ENCODE results near the gene AREL1.
"Not testable (repeated sequence)": the region's sequence is repeated elsewhere in the genome, so short reads cannot be mapped to it uniquely, and the experiment has no call there.

Gene AREL1, protein sequence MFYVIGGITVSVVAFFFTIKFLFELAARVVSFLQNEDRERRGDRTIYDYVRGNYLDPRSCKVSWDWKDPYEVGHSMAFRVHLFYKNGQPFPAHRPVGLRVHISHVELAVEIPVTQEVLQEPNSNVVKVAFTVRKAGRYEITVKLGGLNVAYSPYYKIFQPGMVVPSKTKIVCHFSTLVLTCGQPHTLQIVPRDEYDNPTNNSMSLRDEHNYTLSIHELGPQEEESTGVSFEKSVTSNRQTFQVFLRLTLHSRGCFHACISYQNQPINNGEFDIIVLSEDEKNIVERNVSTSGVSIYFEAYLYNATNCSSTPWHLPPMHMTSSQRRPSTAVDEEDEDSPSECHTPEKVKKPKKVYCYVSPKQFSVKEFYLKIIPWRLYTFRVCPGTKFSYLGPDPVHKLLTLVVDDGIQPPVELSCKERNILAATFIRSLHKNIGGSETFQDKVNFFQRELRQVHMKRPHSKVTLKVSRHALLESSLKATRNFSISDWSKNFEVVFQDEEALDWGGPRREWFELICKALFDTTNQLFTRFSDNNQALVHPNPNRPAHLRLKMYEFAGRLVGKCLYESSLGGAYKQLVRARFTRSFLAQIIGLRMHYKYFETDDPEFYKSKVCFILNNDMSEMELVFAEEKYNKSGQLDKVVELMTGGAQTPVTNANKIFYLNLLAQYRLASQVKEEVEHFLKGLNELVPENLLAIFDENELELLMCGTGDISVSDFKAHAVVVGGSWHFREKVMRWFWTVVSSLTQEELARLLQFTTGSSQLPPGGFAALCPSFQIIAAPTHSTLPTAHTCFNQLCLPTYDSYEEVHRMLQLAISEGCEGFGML

DNA sequence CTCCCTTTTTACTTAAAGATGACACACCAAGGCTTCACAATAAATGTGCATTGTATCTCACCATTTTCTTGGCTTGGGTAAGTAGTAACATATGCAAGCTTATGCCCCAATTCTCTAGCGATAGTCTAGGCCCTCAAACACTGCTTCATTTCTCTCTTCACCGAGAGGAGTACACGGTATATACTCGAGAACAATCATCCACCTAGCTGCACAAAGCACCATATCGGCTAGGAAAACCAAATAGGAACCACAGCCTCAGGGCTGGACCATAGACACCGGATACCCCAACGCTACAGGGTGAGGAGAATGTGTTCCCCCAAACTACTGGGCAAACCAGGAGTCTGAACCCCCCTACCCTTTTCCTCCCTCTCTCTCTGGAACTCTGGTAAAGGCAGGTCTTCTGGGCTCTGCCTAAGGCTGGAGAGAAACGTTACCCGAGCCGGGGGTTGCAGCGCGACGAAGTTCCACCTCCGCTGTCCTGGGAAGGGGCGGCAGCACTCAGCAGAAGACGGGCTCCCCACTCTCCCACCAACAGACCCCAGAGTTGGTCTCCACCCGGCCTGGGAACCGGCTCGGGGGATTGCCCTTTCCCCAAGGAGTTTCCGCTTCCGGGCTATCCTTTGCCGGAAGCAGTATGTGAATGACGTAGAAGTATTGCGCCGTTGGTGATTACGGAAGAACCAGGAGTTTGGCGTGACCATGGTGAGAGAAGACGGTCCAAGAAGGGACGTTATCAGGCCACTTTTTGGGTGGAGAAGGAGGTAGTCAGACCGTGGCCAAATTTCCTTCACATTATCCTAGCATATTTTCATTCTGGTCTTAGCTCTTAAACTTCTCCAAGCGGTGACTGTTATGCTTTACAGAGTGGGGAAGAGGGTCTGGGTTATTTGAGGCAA, at the start of gene AREL1, which contains the start of gene FCF1:
TSS of gene AREL1 (minus strand) at position 582 of the 896 bp plus-strand sequence. CDS start 27,465 bp downstream, outside the sequence.
TSS of gene FCF1 (plus strand) at position 646 of the 896 bp plus-strand sequence. CDS start at position 700, 54 bp downstream.
- peak; percentile 96 for DNase-seq (ENCODE audit: low spot score)

DNA sequence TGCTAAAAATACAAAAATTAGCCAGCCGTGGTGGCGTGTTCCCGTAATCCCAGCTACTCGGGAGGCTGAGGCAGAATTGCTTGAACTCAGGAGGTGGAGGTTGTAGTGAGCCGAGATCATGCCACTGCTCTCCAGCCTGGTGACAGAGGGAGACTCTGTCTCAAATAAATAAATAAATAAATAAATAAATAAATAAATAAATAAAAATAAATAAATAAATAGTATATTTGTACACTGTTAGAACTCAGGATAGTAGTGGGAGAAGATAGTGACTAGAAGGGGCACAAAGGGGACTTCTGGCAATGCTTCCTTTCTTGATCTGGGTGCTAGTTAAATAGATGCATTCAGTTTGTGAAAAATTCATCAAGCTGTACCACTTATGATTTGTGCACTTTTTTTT, 45.6 kb upstream of the AREL1 start:
- DNase-seq (ENCODE audit: low spot score): not testable (repeated sequence)

DNA sequence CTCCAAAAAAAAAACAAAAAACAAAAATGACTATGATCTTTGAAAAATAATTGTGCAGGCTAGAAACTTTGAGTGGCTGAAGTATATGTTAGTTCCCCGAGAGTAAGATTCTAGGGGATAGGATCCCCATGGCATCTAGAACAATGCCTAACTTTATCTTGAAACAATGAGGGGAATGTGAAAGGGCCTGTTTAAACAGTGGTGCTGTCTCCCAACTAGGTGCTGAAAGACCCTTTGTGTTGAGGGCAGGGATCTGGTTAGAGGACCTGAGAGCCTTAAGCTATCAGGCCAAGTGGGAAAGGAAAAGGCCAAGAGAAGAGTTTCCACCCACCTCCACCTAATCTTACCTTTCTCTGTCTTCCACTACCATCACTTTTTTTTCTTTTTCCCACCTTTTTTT, 43.4 kb upstream of the AREL1 start:
- DNase-seq (ENCODE audit: low spot score): no peak

DNA sequence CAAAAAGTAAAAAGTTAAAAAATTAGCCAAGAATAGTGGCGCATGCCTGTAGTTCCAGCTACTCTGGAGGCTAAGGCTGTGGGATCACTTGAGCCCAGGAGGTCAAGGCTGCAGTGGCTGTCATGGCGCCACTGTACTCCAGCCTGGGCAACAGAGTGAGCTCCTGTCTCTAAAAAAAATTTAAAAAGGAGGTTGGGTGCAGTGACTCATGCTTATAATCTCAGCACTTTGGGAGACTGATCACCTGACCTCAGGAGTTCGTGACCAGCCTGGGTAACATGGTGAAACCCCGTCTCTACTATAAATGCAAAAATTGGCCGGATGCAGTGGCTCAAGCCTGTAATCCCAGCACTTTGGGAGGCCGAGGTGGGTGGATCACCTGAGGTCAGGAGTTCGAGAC, 42.0 kb upstream of the AREL1 start:
- DNase-seq (ENCODE audit: low spot score): no peak

DNA sequence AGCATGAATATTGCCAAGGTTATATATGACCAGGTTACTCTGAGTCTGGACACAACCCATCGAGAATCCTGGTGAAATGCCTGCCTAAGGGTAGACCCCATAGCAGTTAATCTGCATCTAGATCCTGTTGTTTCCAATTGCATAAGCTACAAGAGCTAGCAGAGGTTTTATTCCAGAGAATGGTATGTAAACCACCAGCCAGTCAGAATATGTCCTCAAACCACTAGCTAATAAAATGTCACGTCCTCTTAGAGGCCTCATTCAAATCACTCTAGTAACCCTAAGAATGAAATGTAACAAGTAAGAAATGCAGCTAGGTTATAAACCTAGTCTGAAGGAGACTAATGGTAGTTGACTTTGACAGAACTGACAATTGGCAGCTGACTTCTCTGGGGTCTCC, 41.3 kb upstream of the AREL1 start:
- DNase-seq (ENCODE audit: low spot score): no peak

DNA sequence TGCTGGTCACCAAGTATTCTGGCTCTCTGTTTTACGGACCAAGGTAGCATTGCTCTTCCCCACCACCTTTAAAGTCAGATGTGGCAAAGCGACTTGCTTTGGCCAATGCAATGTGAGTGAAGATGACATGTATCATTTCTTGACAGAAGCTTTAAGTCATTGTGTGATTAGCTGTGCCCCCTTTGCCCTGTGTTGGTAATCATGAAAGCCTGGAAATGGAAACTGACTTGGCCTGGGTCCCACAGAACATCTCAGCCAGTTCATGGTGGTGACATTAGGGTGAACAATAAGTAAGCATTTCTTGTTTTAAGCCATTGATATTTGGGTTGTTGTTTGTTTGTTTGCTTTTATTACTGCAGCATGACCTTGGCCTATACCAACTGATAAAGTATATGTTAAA, 34.4 kb upstream of the AREL1 start:
- DNase-seq (ENCODE audit: low spot score): no peak

DNA sequence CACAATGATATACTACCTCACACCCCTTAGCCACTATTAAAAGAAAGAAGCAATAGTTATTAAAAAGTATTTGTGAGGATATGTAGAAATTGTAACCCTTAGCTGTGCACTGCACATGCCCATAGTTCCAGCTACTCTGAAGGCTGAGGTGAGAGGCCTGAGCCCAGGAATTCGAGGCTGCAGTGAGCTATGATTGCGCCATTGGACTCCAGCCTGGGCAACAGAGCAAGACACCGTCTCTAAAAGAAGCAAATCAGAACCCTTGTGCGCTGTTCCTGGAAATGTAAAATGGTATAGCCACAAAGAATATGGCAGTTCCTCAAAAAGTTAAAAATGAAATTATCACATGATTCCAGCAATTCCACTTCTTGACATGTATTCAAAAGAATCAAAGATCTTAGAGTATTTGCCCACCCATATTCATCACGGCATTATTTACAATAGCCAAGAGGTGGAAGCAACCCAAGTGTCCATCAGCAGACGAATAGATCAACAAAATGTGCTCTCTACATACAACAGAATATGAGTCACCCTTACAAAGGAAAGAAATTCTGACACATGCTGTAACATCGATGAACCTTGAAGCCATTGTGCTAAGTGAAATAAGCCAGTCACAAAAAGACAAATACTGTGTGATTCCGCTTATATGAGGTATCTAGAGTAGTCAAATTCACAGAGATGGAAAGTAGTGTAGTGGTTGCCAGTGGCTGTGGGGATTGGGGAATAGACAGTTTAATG, 26.6 kb upstream of the AREL1 start:
- DNase-seq (ENCODE audit: low spot score): no peak

DNA sequence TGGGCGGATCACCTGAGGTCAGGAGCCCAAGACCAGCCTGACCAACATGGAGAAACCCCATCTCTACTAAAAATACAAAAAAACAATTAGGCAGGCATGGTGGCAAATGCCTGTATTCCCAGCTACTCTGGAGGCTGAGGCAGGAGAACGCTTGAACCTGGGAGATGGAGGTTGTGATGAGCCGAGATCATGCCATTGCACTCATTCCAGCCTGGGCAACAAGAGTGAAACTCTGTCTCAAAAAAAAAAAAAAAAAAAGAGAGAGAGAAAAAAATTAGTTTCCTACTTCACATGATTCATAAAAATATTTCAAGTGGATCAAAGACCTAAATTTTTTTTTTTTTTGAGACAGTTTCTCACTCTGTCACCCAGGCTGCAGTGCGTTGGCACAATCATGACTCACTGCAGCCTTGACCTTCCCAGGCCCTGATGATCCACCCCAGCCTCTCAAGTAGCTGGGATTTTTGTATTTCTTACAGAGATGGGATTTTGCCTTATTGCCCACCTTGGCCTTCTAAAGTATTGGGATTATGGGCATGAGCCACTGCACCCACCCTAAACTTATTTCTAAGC, 25.0 kb upstream of the AREL1 start:
- DNase-seq (ENCODE audit: low spot score): no peak

DNA sequence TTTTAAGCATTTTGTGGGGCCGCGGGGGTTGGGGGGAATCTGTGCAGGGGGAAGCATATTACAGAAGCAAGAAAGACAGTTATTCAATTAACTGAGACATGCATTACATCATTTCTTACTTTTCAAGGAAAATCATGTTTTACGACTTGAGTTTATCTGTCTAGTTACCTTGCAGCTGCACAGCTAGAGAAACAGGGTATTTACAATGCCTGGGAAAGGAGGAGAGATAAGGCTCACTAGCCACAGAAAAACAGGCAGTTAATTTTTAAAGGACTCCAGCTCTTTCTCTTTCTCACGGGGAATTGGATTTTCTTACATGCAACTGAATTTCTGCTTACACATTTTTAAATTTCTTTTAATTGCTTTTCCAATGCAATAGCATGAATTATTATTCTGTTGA, 22.2 kb upstream of the AREL1 start:
- no peak for DNase-seq (ENCODE audit: low spot score)

DNA sequence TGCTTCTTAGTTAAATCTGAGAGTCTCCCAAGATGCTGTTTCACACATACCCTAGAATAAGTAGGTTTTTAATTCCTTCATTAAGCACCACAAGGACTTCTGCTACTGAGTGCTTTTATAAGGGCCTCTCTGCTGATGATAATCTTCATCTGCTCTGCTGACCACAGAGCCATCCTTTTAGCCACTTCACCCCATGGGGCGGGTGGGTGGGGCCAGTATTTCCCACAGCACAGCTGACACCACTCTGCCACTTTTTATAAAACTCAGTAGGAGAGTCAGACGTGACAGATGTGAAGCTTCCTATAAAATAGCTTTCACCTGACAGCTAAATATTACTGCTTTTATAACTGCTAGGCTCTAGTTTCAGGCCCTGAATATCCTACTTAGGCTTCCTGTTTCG, 20.3 kb upstream of the AREL1 start:
- no peak for DNase-seq (ENCODE audit: low spot score)

DNA sequence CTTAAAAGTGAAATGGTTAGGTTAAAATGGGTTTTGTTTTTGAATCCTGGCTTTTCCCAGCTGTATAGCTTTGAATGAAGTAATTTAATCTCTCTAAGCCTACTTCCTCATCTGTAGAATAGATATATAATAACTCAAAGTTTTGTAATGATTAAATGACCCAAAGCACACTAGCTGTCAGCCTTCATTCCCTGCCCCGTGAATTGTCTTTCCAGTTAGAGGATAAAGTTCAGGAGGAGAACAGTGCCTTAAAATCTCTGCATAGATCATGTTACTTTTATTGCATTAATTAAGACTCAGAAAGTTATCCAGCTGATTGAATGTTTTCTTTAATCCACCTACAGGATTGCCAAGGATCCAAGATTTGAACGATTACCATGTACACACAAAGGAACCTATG, 19.5 kb upstream of the AREL1 start:
- DNase-seq (ENCODE audit: low spot score): no peak

DNA sequence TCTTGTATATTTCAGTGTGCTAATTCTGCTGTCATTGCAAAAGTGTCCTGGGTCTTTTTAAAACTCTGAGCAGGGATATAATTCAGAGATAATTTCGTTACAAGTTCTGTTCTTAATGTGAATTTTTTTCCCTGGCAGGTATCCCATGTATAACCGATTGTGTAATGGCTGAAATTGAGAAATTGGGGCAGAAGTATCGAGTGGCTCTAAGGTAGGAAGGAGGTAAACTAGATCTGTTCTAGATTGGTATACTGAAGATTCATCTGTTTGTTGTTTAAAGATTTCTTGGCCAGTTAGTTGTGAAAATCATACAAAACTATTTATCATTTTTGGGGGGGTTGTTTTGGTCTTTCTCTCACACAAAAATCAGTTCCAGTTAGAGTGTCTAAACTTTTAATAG, 10.3 kb upstream of the AREL1 start:
- no peak for DNase-seq (ENCODE audit: low spot score)

DNA sequence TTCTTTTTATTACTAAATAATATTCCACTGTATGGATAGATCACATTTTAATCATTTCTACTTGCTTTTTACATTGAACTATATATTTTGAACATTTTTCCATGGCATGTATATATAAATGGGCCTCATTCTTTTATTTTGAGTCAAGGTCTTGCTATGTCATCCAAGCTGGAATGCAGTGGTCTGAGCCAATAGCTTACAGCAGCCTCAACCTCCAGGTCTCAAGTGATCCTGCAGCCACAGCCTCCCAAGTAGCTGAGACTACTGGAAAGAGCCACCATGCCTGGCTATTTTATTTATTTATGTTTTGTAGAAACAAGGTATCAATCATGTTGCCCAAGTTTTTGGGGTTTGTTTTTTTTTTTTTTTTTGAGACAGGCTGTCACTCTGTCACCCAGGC, 7.6 kb upstream of the AREL1 start:
- no peak for DNase-seq (ENCODE audit: low spot score)

DNA sequence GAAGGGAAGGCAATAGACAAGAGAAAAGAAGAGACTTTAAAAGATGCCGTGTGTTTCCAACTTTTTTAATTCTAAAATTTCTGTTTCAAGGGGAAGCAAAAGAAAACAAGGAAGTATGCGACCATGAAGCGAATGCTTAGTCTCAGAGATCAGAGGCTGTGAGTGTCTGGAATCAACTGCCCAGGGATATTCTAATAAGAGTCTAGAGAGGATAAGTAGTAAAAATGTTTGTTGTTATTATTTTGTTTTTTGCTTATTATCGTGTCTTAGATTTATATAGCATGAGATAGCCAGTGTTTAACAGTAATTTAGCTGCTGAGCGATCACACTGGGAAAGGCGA, 485 bp upstream of the AREL1 start:
- DNase-seq (ENCODE audit: low spot score): no peak

DNA sequence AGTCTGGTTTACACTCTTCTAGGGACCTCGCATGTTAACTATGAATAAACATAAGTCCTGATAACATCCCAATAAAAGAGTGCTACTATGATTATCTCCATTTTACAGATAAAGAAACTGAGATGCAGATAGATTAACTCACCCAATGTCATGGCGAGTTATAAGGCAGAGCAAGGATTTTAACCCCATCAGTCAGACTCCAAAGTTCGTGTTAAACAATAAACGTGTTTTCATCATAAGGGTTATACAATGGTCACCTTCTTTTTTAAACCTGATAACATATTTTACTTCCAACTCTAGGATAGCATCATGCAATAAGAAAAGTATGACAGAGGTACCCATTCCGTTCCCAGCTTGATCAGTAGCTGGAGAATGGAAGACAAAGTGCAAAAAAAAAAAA, 1.2 kb downstream of the AREL1 start:
- DNase-seq (ENCODE audit: low spot score): no peak

DNA sequence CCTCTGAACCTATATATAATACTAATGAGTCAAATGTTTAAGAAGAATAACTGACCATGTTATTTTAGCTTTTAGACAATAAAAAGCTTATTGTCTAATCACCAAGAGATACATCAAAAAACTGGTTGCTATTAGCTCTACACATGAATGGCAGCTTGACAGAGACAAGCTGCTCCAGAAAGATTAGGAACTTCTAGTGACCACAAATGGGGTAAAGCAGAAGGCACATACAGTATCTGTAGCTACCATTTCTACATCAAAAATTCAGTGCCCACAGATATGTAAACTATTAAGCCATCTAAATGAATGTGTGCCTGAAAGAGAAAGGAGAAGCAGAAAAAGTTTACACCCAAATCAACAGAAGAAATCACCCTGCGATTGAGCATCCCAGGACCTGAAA, 2.4 kb downstream of the AREL1 start:
- no peak for DNase-seq (ENCODE audit: low spot score)

DNA sequence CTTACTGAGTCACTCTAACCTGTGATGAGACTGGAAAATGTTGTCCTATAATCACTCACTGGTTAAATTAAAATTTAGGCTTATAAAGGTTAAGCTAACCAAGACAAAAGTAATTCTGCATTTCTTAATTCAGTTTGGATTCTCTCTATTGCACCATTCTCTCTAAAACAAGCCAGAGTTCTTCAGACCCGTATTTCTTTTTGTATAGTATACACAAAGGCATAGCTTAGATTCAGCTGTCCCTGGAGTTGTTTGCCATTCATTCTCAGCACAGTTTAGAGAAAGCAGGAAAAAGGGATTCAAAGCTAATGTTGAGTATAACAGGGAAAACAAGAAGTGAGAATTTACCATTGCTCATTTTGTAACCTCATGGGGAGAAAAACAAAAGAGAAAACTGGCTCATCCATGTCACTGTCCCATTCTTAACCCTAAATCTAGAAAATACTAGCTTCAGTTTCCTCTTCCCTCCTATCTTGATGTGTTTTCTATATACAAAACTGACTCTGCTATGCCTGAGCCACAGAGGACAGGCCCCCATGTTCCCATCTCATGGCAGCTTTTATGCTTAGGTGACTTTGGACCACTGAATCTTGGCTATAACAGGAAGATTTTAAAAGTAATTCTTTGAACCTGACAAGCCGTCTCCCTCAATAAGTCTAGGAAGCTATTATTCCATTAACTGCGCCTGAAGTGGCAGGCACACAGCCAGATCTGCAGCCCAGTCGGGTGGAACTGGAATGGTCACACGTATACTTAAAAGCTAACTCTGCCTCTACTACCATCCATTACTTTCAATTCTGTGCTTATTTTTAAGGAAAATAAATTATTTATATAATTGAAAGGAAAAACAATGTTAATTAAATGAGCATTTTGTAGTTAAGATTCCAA, 7.0 kb downstream of the AREL1 start:
- no peak for DNase-seq (ENCODE audit: low spot score)

DNA sequence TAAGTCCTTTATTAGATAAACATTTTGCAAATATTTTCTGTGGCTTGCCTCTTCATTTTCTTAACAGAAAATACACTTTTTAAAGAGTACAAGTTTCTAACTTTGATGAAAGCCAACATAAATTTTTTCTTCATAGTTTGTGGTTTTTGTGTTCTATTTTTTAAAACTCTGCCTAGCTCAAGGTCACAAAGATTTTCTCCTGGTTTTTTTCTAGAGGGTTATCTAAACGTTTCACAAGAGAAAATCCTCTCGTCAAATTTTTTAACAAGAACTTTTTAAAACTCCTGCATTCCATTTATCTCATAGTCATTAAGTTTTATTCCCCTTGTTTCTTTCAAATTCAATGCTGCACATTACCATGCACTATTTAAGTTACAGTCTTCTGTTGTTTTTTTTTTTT, 8.2 kb downstream of the AREL1 start:
- DNase-seq (ENCODE audit: low spot score): no peak

DNA sequence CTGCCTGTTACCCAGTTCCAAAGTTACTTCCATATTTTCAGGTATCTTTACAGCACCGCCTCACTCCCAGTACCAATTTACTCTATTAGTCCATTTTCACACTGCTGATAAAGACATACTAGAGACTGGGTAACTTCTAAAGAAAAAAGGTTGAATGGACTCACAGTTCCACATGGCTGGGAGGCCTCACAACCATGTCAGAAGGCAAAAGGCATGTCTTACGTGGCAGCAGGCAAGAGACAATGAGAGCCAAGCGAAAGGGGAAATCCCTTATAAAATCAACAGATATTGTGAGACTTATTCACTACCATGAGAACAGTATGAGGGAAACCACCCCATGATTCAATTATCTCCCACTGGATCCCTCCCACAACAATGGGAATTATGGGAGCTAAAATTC, 9.8 kb downstream of the AREL1 start:
- no peak for DNase-seq (ENCODE audit: low spot score)

DNA sequence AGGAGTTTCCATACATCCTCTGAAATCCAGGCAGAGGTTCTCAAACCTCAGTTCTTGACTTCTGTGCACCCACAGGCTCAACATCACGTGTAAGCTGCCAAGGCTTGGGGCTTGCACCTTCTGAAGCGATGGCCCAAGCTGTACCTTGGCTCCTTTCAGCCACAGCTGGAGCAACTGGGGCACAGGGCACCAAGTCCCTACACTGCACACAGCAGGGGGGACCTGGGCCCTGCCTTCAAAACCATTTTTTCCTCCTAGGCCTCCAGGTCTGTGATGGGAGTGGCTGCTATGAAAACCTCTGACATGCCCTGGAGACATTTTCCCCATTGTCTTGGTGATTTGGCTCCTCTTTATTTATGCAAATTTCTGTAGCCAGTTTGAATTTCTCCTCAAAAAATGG, 10.6 kb downstream of the AREL1 start:
- no peak for DNase-seq (ENCODE audit: low spot score)
